Stimulated activated naive CD8-positive, alpha-beta T cell treated with anti-CD3 and anti-CD28 coated beads, Interleukin-15, Interleukin-2, amounts not matched to agents 100 ng/mL and 50 ng/mL, for 24 hours (primary cell): ENCODE data around the gene CCDC7.
"Not testable (repeated sequence)": the region's sequence is repeated elsewhere in the genome, so short reads cannot be mapped to it uniquely, and the experiment has no call there.

Experiments used
- H3K27ac Mint-ChIP-seq: one replicate; pipeline ENCODE4 v1.8.0; 2021; ENCODE audit warnings: mild to moderate bottlenecking, mixed read lengths
- H3K27me3 Mint-ChIP-seq: one replicate; pipeline ENCODE4 v1.8.0; 2021; ENCODE audit warnings: mixed read lengths
- H3K36me3 Mint-ChIP-seq: one replicate; pipeline ENCODE4 v1.8.0; 2021; ENCODE audit warnings: low read depth, mixed read lengths
- H3K4me1 Mint-ChIP-seq: one replicate; pipeline ENCODE4 v1.8.0; 2021; ENCODE audit warnings: low read depth, mixed read lengths
- H3K4me3 Mint-ChIP-seq: one replicate; pipeline ENCODE4 v1.8.0; 2021; ENCODE audit warnings: mild to moderate bottlenecking, mixed read lengths
- H3K9me3 Mint-ChIP-seq: one replicate; pipeline ENCODE4 v1.8.0; 2021; ENCODE audit warnings: mixed read lengths

Gene CCDC7

GRCh38 chr10:32888161-32888927, 442.4 kb downstream of the CCDC7 start:
- H3K4me1 Mint-ChIP-seq = peaks cover 5% of the 10 kb centered on the region
- H3K27ac Mint-ChIP-seq = no peak overlapping the region
- no peaks in the 10 kb centered on the region for H3K9me3 Mint-ChIP-seq
- H3K36me3 Mint-ChIP-seq = no peaks in the 10 kb centered on the region
- no peak overlapping the region for H3K4me3 Mint-ChIP-seq
- H3K27me3 Mint-ChIP-seq = no peaks in the 10 kb centered on the region

DNA sequence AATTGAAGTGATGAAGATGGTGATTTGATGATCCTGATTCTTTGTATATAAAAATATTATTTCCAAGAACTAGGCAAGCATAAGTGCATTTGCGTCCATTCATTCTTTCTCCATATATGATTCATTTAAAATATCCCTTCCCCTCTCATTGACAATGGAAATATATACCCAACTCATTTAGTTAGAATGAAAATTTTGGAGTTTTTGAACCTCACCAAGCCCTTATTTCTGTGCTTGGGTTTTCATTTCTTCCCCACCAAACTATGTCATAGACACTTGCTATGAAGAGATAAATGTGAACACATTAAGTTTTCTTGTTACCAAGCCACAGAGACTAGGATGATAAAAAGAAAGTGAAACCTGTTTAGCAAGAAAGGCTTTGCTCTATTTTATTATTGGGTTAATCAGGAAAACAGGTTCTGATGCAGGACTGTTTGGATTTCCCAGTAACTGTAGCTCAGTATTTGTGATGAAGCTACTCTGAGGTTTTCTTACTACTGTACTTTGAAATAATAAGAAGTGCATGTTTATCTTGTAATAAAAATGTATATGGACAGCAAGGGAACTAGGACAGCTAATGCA, 443.8 kb downstream of the CCDC7 start:
- H3K9me3 Mint-ChIP-seq = no peaks in the 10 kb centered on the region
- H3K4me1 Mint-ChIP-seq = peaks cover 5% of the 10 kb centered on the region
- no peak overlapping the region for H3K4me3 Mint-ChIP-seq
- H3K27me3 Mint-ChIP-seq = no peaks in the 10 kb centered on the region
- no peaks in the 10 kb centered on the region for H3K36me3 Mint-ChIP-seq
- no peak overlapping the region for H3K27ac Mint-ChIP-seq

DNA sequence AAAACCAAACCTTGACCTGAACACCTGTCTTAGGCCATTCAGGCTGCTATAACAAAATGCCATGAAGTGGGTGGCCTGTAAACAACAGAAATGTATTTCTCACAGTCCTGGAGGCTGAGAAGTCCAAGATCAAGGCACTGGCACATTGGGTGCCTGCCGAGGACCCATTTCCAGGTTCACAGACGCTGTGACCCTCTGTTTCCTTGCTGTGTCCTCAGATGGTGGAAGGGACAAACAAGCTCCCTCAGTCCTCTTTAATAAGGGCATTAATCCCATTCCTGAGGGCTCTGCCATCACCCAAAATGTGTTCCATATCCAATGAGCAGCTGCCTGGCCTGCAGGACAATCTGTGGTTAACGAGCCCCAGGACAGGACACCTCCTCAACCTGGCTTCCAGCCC, 444.5 kb downstream of the CCDC7 start:
- Mint-ChIP-seq H3K4me3 (no peak overlapping the region), H3K36me3 (peaks cover 3% of the 10 kb centered on the region), H3K4me1 (peaks cover 5% of the 10 kb centered on the region), H3K9me3 (no peaks in the 10 kb centered on the region), H3K27me3 (no peaks in the 10 kb centered on the region), H3K27ac (no peak overlapping the region)

DNA sequence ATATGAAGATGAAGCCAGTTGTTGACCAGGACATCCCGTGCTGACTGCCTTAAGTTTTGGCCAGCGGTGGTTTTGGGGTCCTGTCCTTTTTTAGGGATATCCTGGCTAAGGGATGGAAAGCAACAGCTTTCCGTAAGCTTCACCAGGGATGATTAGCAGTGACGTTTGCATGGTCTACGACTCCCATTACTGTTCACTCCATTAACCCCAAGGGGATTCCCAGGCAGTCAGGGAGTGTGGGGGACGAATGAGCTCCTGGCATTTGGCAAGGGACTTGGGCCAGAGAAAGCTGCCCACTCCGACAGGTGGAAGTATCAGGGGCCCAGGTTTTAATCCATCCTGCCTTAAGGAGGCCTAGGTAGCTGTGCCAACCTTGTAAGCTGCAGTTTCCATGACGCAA, 445.3 kb downstream of the CCDC7 start:
- H3K4me3 Mint-ChIP-seq = no peak overlapping the region
- H3K27ac Mint-ChIP-seq = no peak overlapping the region
- peaks cover 6% of the 10 kb centered on the region for H3K36me3 Mint-ChIP-seq
- H3K9me3 Mint-ChIP-seq = no peaks in the 10 kb centered on the region
- no peaks in the 10 kb centered on the region for H3K27me3 Mint-ChIP-seq
- H3K4me1 Mint-ChIP-seq = peaks cover 5% of the 10 kb centered on the region

DNA sequence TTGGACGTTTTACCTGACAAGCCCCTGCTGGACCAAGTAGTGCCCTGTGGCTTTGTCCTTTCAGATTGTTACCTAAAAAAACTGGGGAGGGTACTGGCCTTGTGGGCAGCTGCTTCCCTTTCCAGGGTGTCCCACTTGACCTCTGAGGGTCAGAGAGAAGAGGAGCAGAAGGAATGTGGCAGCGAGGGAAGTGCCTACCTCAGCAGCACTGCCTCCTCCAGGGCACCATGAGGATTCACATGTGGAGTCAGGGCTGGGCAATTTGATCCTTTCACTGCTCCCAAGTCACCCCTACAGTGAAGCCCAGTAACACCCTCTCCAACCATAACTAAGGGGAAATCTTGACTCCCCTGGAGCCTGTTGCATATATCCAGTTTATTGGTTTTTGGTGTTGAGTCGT, 447.5 kb downstream of the CCDC7 start:
- Mint-ChIP-seq H3K27me3 (no peaks in the 10 kb centered on the region), H3K4me1 (peaks cover 5% of the 10 kb centered on the region), H3K36me3 (peaks cover 26% of the 10 kb centered on the region), H3K27ac (no peak overlapping the region), H3K9me3 (no peaks in the 10 kb centered on the region), H3K4me3 (no peak overlapping the region)

- H3K9me3 Mint-ChIP-seq = no peaks in the 10 kb centered on the region
- H3K27ac Mint-ChIP-seq = no peak overlapping the region
- H3K27me3 Mint-ChIP-seq = no peaks in the 10 kb centered on the region
- H3K36me3 Mint-ChIP-seq = peaks cover 33% of the 10 kb centered on the region
- H3K4me1 Mint-ChIP-seq = peaks cover 5% of the 10 kb centered on the region
- H3K4me3 Mint-ChIP-seq = no peak overlapping the region
Measured at GRCh38 chr10:32893916-32894664, 448.1 kb downstream of the CCDC7 start.

DNA sequence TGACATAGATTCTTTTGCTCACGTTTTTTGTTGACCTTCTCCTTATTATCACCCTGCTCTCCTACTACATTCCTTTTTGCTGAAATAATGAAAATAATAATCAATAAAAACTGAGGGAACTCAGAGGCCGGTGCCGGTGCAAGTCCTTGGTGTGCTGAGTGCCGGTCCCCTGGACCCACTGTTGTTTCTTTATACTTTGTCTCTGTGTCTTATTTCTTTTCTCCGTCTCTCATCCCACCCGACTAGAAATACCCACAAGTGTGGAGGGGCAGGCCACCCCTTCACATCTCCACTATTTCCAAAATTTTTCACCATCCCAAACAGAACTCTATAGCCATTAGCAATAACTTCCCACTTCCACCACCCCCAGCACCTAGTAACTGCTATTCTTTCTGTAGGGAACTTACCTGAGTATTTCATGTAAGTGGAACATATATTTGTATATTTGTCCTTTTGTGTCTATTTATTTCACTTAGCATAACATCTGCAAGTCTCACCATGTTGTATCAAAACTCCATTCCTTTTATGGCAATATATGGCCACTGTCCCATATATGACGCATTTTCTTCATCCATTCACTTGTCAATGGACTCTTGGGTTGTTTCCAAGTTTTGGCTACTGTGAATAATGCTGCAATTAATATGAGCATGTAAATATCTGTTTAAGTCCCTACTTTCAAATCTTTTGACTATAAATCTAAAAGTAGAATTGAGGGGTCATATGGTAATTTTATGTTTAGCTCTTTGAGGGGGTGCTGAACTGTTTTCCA, 449.4 kb downstream of the CCDC7 start:
- H3K4me3 Mint-ChIP-seq, H3K27me3 Mint-ChIP-seq, H3K27ac Mint-ChIP-seq, H3K4me1 Mint-ChIP-seq, H3K9me3 Mint-ChIP-seq: not testable (repeated sequence)
- peaks cover 40% of the 10 kb centered on the region for H3K36me3 Mint-ChIP-seq

DNA sequence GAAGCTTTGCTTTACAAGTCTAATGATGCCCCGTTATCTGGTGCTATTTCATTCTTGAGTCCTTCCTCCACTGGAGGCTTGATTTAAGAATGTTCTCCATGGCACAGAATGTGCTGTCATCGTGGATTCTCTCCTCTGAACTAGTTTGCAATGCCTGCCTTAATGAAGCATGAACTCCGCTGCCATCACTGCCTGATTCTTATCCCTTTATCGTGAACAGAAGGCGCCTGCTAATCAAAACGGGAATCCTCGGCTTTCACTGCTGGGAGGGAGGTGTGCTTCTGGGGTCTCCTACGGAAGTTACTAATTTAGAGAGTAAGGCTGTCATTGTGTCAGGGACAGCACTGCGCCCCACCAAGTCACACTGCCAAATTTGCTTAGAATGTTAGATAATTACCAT, 455.9 kb downstream of the CCDC7 start:
- H3K4me1 Mint-ChIP-seq = no peaks in the 10 kb centered on the region
- no peak overlapping the region for H3K4me3 Mint-ChIP-seq
- H3K27ac Mint-ChIP-seq = no peak overlapping the region
- H3K9me3 Mint-ChIP-seq = no peaks in the 10 kb centered on the region
- no peaks in the 10 kb centered on the region for H3K27me3 Mint-ChIP-seq
- H3K36me3 Mint-ChIP-seq = peaks cover 57% of the 10 kb centered on the region

- H3K27ac Mint-ChIP-seq = no peak overlapping the region
- H3K4me1 Mint-ChIP-seq = no peaks in the 10 kb centered on the region
- H3K27me3 Mint-ChIP-seq = no peaks in the 10 kb centered on the region
- no peaks in the 10 kb centered on the region for H3K9me3 Mint-ChIP-seq
- no peak overlapping the region for H3K4me3 Mint-ChIP-seq
- H3K36me3 Mint-ChIP-seq = peaks cover 45% of the 10 kb centered on the region
Measured at GRCh38 chr10:32905466-32905865, 459.5 kb downstream of the CCDC7 start.

DNA sequence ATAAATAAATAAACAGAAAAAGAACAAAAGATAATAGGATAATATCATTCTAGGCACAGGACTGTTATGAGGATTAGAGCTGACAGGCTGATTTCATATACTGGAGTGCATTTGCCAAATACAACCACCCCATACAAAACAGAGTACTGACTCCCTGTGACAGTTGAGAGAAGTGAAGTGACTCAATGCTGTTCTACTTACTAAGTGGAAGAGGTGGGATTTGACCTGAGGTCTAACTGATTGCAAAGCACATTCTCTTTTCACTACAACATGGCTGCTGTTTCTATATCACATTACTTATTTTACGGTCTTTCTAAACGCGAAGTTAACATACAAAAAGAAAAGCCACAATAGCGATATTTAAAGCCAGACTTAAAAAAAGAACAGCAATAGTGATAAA, 460.7 kb downstream of the CCDC7 start:
- H3K36me3 Mint-ChIP-seq = peaks cover 51% of the 10 kb centered on the region
- no peak overlapping the region for H3K27ac Mint-ChIP-seq
- no peaks in the 10 kb centered on the region for H3K4me1 Mint-ChIP-seq
- H3K9me3 Mint-ChIP-seq = no peaks in the 10 kb centered on the region
- H3K27me3 Mint-ChIP-seq = no peaks in the 10 kb centered on the region
- no peak overlapping the region for H3K4me3 Mint-ChIP-seq

- Mint-ChIP-seq H3K36me3 (peaks cover 54% of the 10 kb centered on the region), H3K9me3 (no peaks in the 10 kb centered on the region), H3K27ac (no peak overlapping the region), H3K27me3 (no peaks in the 10 kb centered on the region), H3K4me3 (no peak overlapping the region), H3K4me1 (no peaks in the 10 kb centered on the region)
Measured at GRCh38 chr10:32909456-32909855, 463.5 kb downstream of the CCDC7 start.

- H3K4me1 Mint-ChIP-seq, H3K27ac Mint-ChIP-seq, H3K9me3 Mint-ChIP-seq, H3K4me3 Mint-ChIP-seq, H3K27me3 Mint-ChIP-seq: not testable (repeated sequence)
- H3K36me3 Mint-ChIP-seq = peaks cover 58% of the 10 kb centered on the region
Measured at GRCh38 chr10:32909970-32910369, 464.0 kb downstream of the CCDC7 start.

DNA sequence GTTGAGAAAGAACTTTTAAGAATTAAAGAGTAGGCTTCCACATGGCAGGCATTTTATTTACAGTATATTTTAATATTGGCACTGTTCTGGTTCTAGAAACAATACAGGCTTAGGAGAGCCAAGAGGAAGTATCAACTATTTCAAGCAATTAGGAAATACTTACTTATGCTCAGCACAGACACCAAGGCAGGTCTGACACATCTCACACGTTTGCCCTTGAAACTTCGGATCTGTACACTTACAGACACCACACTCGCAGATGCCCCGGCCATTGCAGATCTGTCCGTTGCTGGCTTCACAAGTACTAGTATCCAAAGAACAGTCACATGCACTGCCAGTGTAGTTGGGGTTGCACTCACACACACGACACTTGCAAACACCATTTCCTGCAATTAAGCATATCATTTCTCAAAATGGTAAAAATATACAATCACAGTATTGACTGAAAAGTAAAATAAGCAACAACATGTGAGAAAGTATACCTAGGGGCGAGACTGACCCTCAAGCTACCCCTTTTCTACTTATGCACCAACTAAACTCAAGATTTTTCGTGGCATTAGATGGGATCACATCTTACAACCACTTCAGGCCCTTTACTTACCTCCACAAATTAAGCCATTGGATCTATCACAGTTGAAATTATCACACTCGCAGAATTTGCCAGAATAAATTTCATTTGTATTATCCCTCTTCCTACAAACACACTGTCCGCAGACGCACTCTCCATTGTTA, 465.5 kb downstream of the CCDC7 start:
- no peak overlapping the region for H3K27ac Mint-ChIP-seq
- no peaks in the 10 kb centered on the region for H3K9me3 Mint-ChIP-seq
- no peak overlapping the region for H3K4me3 Mint-ChIP-seq
- H3K36me3 Mint-ChIP-seq = peaks cover 63% of the 10 kb centered on the region
- H3K27me3 Mint-ChIP-seq = no peaks in the 10 kb centered on the region
- H3K4me1 Mint-ChIP-seq = no peaks in the 10 kb centered on the region

GRCh38 chr10:32917817-32918216, 471.9 kb downstream of the CCDC7 start:
- not testable (repeated sequence) for H3K27ac Mint-ChIP-seq, H3K27me3 Mint-ChIP-seq, H3K9me3 Mint-ChIP-seq, H3K4me3 Mint-ChIP-seq, H3K4me1 Mint-ChIP-seq
- peaks cover 80% of the 10 kb centered on the region for H3K36me3 Mint-ChIP-seq
